Fibroblast of lung (primary cell): ENCODE results near the gene DUSP5. TPM values are rescaled to one million over a fixed set of nuclear protein-coding genes. Genes with fewer than 3 reads are reported as not detected.

Experiments used
- DNase-seq, 2 donors: peaks; one replicate each; pipeline versions ENCODE4 v3.0.0 to v3.0.0-alpha.2; 2010; ENCODE audit warnings: low read depth in 2 of 2
- H2AFZ ChIP-seq: 2 replicates; pipeline ENCODE4 v1.5.1; 2012; ENCODE audit warnings: low read length, control low read depth, inconsistent platforms
- H3K27ac ChIP-seq: 2 replicates; pipeline ENCODE4 v1.5.1; 2011; ENCODE audit warnings: low read length, control low read depth; ENCODE audit not compliant: insufficient read depth
- H3K27me3 ChIP-seq: 2 replicates; pipeline ENCODE4 v1.5.1; 2011; ENCODE audit warnings: mild to moderate bottlenecking, low read length; ENCODE audit not compliant: control insufficient read depth, insufficient read depth
- H3K36me3 ChIP-seq: 2 replicates; pipeline ENCODE4 v1.5.1; 2011; ENCODE audit warnings: low read length; ENCODE audit not compliant: control insufficient read depth, insufficient read depth
- H3K4me1 ChIP-seq: 2 replicates; pipeline ENCODE4 v1.5.1; 2011; ENCODE audit warnings: low read length; ENCODE audit not compliant: control insufficient read depth, insufficient read depth; ENCODE audit errors: extremely low read depth
- H3K4me2 ChIP-seq: 2 replicates; pipeline ENCODE4 v1.5.1; 2011; ENCODE audit warnings: low read length, control low read depth; ENCODE audit not compliant: insufficient read depth; ENCODE audit errors: extremely low read depth
- H3K4me3 ChIP-seq, 4 experiments: fragments of 200-600 bp in 1 of 4; sonication (generic) in 1 of 4; replicated peaks in 1 of 4; 2 replicates each; pipeline ENCODE4 v1.5.1; 2011 to 2016; ENCODE audit warnings: low read length in 4 of 4, low read depth in 3 of 4, mild to moderate bottlenecking in 3 of 4, control low read depth in 2 of 4, inconsistent platforms in 1 of 4, mixed read lengths in 1 of 4; ENCODE audit not compliant: insufficient read depth in 1 of 4; ENCODE audit errors: control extremely low read depth in 1 of 4
- H3K79me2 ChIP-seq: 2 replicates; pipeline ENCODE4 v1.5.1; 2012; ENCODE audit warnings: mild to moderate bottlenecking, low read length, inconsistent platforms; ENCODE audit not compliant: control insufficient read depth, insufficient read depth
- H3K9ac ChIP-seq: 2 replicates; pipeline ENCODE4 v1.5.1; 2011; ENCODE audit warnings: mild to moderate bottlenecking, low read length, control low read depth; ENCODE audit not compliant: insufficient read depth
- H3K9me3 ChIP-seq: 2 replicates; pipeline ENCODE4 v1.5.1; 2012; ENCODE audit warnings: low read depth, low read length; ENCODE audit not compliant: control insufficient read depth, insufficient read depth
- H4K20me1 ChIP-seq: 2 replicates; pipeline ENCODE4 v1.5.1; 2011; ENCODE audit warnings: low read length; ENCODE audit not compliant: control insufficient read depth, insufficient read depth; ENCODE audit errors: extremely low read depth
- CTCF ChIP-seq, 2 donors: IDR thresholded peaks in 1 of 2; conservative IDR thresholded peaks in 1 of 2; 1 replicate in 1 of 2; 2 replicates in 1 of 2; pipeline ENCODE4 v1.5.1; 2011 to 2012; ENCODE audit warnings: low read length in 2 of 2, control low read depth in 1 of 2, inconsistent platforms in 1 of 2, low read depth in 1 of 2, mild to moderate bottlenecking in 1 of 2
- EZH2 ChIP-seq: IDR thresholded peaks from 2 replicates; pipeline ENCODE4 v1.5.1; 2012; ENCODE audit warnings: low read length, control low read depth, mild to moderate bottlenecking; ENCODE audit errors: missing control alignments
- polyA plus RNA-seq, 2 donors: library from polyadenylated mRNA; depleted of rRNA in 1 of 2; stranded (reverse) in 1 of 2; unstranded in 1 of 2; fragments of >200 nt; gene quantifications; 2 replicates each; pipeline ENCODE4 v1.2.1, GENCODE V29; 2011 to 2012; ENCODE audit warnings: missing spikeins in 1 of 2
- total RNA-seq: library from RNA; depleted of rRNA; stranded (reverse); fragments of >200 nt; gene quantifications from 2 replicates; pipeline ENCODE4 v1.2.1, GENCODE V29; 2014

The DUSP5 gene
- total and polyA plus RNA-seq, 2 donors (not counting 1 experiment from before 2014, with no cell fraction given), result 27.6 to 37.7 TPM

- no peak for DNase-seq
- Histone ChIP-seq H2AFZ (no peak overlapping the region), H3K9me3 (no peaks in the 10 kb centered on the region), H3K4me3 (no peak overlapping the region), H3K4me2 (no peak overlapping the region), H4K20me1 (no peaks in the 10 kb centered on the region), H3K9ac (no peak overlapping the region), H3K27me3 (no peaks in the 10 kb centered on the region), H3K4me1 (peaks cover 2% of the 10 kb centered on the region), H3K27ac (no peak overlapping the region), H3K79me2 (no peaks in the 10 kb centered on the region), H3K36me3 (no peaks in the 10 kb centered on the region)
- no peak for TF ChIP-seq CTCF (conservative IDR thresholded peaks at IDR 0.05 in 1 of 2, IDR thresholded peaks at IDR 0.05 in 1 of 2; ENCODE audit: low read depth in 1 of 2, low read length in 2 of 2)
- no peak for TF ChIP-seq EZH2
These were observed 41.7 kb upstream of the DUSP5 start for GRCh38 chr10:110456046-110456445.

- H3K27ac ChIP-seq, result no peak overlapping the region
- no peak overlapping the region for H2AFZ ChIP-seq
- no peak for TF ChIP-seq CTCF (conservative IDR thresholded peaks at IDR 0.05 in 1 of 2, IDR thresholded peaks at IDR 0.05 in 1 of 2; ENCODE audit: low read depth in 1 of 2, low read length in 2 of 2)
- no peak for TF ChIP-seq EZH2
These were observed 41.1 kb upstream of the DUSP5 start for GRCh38 chr10:110456523-110457091.

GRCh38 chr10:110457851-110458250 is 39.9 kb upstream of the DUSP5 start:
- Histone ChIP-seq H2AFZ (no peak overlapping the region), H3K27me3 (no peaks in the 10 kb centered on the region)
- TF ChIP-seq CTCF (conservative IDR thresholded peaks at IDR 0.05 in 1 of 2, IDR thresholded peaks at IDR 0.05 in 1 of 2; ENCODE audit: low read depth in 1 of 2, low read length in 2 of 2), result no peak
- no peak for TF ChIP-seq EZH2

More at GRCh38 chr10:110456523-110457091, 41.1 kb upstream of the DUSP5 start:
- H3K4me1 ChIP-seq, result peaks cover 2% of the 10 kb centered on the region
- no peaks in the 10 kb centered on the region for H3K9me3 ChIP-seq
- no peaks in the 10 kb centered on the region for H3K36me3 ChIP-seq
- no peaks in the 10 kb centered on the region for H4K20me1 ChIP-seq
- no peaks in the 10 kb centered on the region for H3K79me2 ChIP-seq
- peak in 1 of 2 donors; percentile 56 for DNase-seq
- no peak overlapping the region for H3K4me2 ChIP-seq
- H3K4me3 ChIP-seq, result no peak overlapping the region
- no peak overlapping the region for H3K9ac ChIP-seq
- H3K27me3 ChIP-seq, result no peaks in the 10 kb centered on the region

More at GRCh38 chr10:110457851-110458250, 39.9 kb upstream of the DUSP5 start:
- no peak overlapping the region for H3K4me2 ChIP-seq
- DNase-seq, result no peak
- H3K4me1 ChIP-seq, result peaks cover 2% of the 10 kb centered on the region
- no peak overlapping the region for H3K4me3 ChIP-seq
- no peak overlapping the region for H3K9ac ChIP-seq
- H3K79me2 ChIP-seq, result no peaks in the 10 kb centered on the region
- no peaks in the 10 kb centered on the region for H3K36me3 ChIP-seq
- no peaks in the 10 kb centered on the region for H3K9me3 ChIP-seq
- H4K20me1 ChIP-seq, result no peaks in the 10 kb centered on the region
- H3K27ac ChIP-seq, result no peak overlapping the region
